Stimulated activated CD8-positive, alpha-beta memory T cell treated with anti-CD3 and anti-CD28 coated beads, Interleukin-7, amount 100 ng/mL, for 48 hours (primary cell): Measurements from ENCODE around the gene ALKBH2.
"Not testable (repeated sequence)": the region's sequence is repeated elsewhere in the genome, so short reads cannot be mapped to it uniquely, and the experiment has no call there.

Source experiments
- DNase-seq, 2 donors: peaks; one replicate each; pipeline ENCODE4 v3.0.0-alpha.2; 2020; ENCODE audit warnings: low read depth in 1 of 2; ENCODE audit errors: extremely low read depth in 1 of 2

ALKBH2 gene

DNA sequence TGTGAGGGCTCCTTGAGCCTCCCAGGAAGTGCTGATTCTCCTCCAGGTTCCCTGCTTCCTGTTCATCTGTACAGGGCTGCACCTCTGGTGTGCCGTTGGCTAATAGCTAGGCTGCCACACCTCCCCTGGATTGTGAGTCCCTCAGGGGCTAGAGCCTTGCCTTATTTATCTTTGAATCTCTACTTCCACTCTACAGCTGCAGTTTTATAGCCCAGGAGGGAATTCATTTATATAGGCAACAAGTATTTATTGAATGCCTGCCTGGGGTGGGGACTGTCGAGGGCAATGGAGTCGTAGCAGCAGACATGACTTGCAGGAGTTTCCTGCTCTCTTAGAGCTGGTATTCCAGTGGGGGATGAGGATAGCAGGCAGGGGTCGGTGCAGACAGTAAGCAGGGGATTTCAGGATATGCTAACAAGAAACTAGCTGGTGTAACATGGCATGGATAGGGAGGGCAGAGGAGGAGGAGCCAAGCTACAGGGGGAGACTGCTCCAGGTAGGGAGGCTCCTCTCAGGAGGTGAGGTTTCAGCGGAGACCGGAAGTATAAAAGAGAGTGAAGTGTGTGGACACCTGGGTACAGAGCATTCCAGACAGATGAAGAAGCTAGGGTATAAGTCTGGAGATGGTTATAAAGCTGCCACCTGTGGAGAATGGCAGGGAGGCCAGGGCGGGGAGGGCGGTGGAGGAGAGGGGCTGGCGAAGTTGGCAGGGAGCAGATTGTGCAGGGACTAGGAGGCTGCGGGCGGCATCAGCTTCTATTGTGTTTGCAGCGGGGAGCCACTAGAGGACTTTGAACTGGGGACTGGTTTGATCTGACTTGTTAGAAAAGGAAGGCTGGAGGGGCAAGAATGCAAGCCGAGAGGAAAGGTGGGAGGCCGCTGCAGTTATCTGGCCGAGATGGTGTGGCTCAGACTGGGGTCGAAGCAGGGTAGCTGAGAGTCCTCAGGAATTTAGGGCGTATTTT lies 23.7 kb downstream of the ALKBH2 start:
- DNase-seq = no peak

DNA sequence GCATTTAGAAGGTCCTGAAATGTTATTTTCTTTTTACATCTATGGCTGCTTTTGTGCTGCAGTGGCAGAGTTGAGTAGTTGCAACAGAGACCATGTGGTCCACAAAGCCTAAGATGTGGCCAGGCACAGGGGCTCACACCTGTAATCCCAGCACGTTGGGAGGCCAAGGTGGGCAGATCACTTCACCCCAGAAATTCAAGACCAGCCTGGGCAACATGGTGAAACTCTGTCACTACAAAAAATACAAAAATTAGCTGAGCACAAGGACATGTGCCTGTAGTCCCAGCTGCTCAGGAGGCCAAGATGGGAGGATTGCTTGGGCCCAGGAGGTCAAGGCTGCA lies 27.4 kb downstream of the ALKBH2 start:
- no peak for DNase-seq

DNA sequence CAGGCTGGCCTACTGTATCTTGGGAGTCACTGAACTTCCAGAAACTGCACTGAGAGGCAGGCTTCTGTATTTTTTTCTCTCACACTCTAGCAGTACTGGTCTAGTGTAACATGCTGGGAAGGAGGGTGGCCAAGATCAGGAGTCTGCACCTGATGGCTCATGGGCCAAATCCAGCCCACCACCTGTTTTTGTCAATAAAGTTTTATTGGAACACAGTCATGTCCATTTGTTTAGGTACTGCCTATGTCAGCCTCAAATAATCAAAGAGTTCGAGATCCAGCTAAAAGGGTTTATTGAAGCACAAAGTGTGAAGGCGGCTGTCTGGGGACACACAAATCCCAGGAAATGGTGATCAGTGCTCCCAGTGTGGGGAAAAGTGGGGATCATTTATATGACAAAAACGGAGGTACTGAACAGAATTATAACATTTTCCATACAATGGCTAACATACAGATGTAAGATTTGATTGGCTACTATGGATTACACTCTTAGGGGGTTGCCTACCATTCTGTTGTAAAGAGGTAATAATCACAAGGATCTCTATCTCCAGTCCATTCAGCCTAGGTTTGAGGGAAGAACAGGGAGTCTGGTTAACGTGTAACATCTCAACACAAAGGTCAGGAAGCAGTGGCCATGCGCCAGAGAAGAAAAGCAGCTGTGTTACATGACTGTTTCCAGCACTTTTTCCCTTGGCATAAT lies 28.0 kb downstream of the ALKBH2 start:
- DNase-seq = no peak

DNA sequence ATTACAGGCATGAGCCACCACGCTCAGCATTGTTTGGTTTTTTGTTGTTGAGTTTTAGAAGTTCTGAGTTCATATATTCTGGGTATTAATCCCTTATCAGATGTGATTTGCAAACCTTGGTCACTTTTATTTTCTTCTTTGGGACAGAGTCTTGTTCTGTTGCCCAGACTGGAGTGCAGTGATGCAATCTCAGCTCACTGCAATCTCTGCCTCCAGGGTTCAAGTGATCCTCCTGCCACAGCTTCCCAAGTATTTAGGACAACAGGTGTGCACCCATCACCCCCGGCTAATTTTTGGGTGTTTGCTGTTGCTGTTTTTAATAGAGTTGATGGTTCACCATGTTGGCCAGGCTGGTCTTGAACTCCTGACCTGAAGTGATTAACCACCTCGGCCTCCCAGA lies 29.1 kb downstream of the ALKBH2 start:
- no peak for DNase-seq

GRCh38 chr12:109058773-109059172 lies 34.5 kb downstream of the ALKBH2 start:
- DNase-seq = no peak

DNA sequence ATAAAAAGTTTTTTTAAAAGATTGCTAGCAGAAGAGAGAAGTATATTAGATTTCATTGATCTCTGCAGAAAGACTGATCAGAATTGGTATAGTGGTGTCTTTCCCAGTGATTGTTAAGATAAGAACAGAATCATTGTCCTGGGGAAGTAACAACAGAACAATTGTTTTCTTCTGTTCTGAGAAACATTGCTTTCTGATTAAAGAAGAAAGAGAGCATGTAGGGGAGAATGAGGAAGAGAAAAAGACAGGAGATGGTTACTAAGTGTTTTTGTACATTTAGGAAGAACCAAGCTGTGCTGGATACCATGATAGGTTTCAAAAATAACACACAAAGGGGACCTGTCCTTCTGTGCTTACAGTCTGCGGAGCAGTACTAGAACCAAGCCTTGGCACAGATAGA lies 35.9 kb downstream of the ALKBH2 start:
- DNase-seq = no peak

- DNase-seq = no peak
Measured at GRCh38 chr12:109056891-109057290, 36.4 kb downstream of the ALKBH2 start.

- DNase-seq = no peak
Measured at GRCh38 chr12:109054520-109054919, 38.8 kb downstream of the ALKBH2 start.

GRCh38 chr12:109054124-109054513 lies 39.2 kb downstream of the ALKBH2 start:
- DNase-seq = not testable (repeated sequence)

- peak in 1 of 2 donors; percentile 10 for DNase-seq
Measured at GRCh38 chr12:109053382-109054123, 39.7 kb downstream of the ALKBH2 start.

DNA sequence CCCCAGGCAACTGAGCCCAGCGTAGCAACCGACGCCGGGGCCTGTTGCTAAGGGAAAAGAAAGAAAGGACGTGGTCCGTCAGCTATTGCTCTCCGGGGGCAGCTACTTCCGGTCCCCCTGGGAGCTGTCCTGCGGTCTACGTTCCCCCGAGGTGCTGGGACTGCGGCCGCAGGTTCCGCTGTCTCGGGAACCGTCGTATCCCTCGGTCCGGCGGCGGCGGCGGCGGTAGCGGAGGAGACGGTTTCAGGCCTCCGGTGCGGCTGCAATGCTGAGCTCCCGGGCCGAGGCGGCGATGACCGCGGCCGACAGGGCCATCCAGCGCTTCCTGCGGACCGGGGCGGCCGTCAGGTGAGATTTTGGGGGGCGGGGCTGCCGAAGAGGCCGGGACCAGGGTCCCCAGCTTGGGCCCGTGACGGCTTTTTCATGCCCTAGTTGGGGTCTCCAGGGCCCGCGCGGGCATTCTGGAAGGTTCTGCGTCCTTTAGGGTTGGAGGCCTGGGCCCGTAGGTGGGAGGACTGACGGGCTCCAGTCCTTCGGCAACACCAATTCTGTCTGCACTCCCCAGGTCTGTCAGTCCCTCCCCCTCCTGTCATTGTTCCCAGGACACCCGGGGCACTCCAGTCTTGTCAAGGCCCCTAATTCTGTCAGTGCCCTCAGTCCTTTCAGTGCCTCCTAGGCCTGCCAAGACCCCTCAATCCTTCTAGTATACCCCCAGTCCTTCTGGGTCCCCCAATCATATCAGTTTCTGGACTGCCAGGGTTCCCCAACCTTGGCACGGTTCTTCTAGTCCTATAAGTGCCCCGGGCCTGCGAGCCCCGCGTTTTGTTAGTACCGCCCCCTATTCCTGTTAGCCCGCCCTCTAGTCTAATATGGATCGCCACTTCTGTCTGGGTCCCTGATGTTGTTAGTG lies 40.6 kb downstream of the ALKBH2 start, which contains the start of gene USP30:
Gene USP30, plus strand, starts transcription at position 163 of the 910 bp plus-strand sequence. Its CDS starts 103 bp downstream, at position 266.
- peak; percentile 69 to 70 for DNase-seq

GRCh38 chr12:109052097-109052413 lies 41.2 kb downstream of the ALKBH2 start:
- DNase-seq = no peak

- not testable (repeated sequence) for DNase-seq
Measured at GRCh38 chr12:109049794-109050193, 43.5 kb downstream of the ALKBH2 start.

- not testable (repeated sequence) for DNase-seq
Measured at GRCh38 chr12:109048706-109049105, 44.6 kb downstream of the ALKBH2 start.

DNA sequence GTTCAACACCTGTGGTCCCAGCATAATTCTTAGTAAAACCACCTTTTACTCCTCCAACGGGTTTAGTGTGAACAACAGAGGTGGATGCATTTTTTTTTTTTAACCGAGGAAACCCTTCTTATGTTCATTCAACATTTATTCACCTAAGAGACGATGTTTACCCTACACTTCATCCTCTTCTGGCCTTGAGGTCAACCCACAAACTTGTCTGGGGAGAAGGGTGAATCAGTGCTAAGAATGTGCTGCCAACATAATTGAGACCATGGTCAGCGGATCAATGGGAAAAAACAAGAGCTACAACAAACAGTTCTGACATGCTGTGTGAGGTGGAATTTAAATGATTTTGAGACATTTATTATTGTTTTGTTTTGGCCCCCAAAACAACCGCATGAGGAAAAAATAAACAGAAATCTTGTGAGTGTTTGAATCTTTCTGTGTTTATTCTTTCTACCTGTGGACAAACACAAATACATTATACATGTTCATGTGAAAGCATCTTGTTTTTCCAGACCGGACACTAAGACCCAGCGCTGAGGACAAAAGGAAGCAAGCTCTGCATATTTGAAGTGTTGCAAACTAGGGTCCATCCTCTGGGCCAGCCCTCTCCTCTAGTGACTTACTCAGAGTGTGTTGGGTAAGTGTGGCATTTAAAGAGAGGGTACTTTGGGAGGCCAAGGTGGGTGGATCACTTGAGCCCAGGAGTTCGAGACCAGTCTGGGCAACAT lies 46.0 kb downstream of the ALKBH2 start:
- no peak for DNase-seq

DNA sequence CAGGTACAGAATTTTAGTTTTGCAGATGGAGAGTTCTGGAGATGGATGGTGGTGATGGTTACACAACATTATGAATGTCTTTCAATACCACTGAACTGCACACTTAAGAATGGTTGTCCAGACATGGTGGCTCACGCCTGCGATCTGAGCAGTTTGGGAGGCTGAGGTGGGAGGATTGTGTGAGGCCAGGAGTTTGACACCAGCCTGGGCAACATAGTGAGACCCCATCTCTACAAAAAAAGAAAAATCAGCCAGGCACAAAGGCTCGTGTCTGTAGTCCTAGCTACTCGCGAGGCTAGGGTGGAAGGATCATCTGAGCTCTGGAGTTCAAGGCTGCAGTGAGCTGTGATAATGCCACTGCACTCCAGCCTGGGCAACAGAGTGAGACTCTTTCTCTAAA lies 49.0 kb downstream of the ALKBH2 start:
- no peak for DNase-seq
